HEK293 (cell line): ENCODE results near the gene TOM1L2.

ENCODE experiments used
- CTCF ChIA-PET: fragments of 350-600 bp; formaldehyde crosslinking; extraction: SDS; loops from one replicate; lab custom pipeline; 2021; ENCODE audit warnings: antibody characterized with exemption; lab: Yijun Ruan, JAX
- POLR2A ChIA-PET: fragments of 300-600 bp; formaldehyde crosslinking; extraction: SDS; loops from one replicate; lab custom pipeline; 2020; ENCODE audit warnings: antibody characterized with exemption, inconsistent platforms; lab: Yijun Ruan, JAX
- H3K27ac ChIP-seq: fragments of 200-500 bp; sonication (Bioruptor generic); 2 replicates; pipeline ENCODE4 v1.5.1; 2014; ENCODE audit warnings: low read depth, low read length, control low read depth, inconsistent platforms; ENCODE audit errors: extremely low read depth
- H3K36me3 ChIP-seq, 2 experiments: fragments of 200-500 bp in 1 of 2; sonication (Bioruptor generic) in 1 of 2; 1 replicate in 1 of 2; 2 replicates in 1 of 2; pipeline ENCODE4 v1.5.1; 2014 to 2017; ENCODE audit warnings: inconsistent platforms in 2 of 2, low read length in 2 of 2; ENCODE audit not compliant: control insufficient read depth in 2 of 2, insufficient read depth in 1 of 2
- H3K4me1 ChIP-seq: fragments of 200-500 bp; sonication (Bioruptor generic); 2 replicates; pipeline ENCODE4 v1.5.1; 2014; ENCODE audit warnings: mild to moderate bottlenecking, low read length, inconsistent platforms; ENCODE audit not compliant: control insufficient read depth, insufficient read depth
- H3K4me3 ChIP-seq: 2 replicates; pipeline ENCODE4 v1.5.1; 2011; ENCODE audit warnings: low read depth, mild to moderate bottlenecking, control low read depth, low read length, moderate library complexity
- H3K9me3 ChIP-seq: fragments of 200-500 bp; sonication (Bioruptor generic); 2 replicates; pipeline ENCODE4 v1.5.1; 2014; ENCODE audit warnings: low read depth, low read length, inconsistent platforms; ENCODE audit not compliant: control insufficient read depth, insufficient read depth
- GLIS2 ChIP-seq: fragments of 450-650 bp; formaldehyde crosslinking; IDR thresholded peaks from 2 replicates; pipeline ENCODE4 v1.5.1; 2016; ENCODE audit warnings: missing biosample characterization, missing genetic modification characterization
- KLF7 ChIP-seq: fragments of 450-650 bp; formaldehyde crosslinking; IDR thresholded peaks from 2 replicates; pipeline ENCODE4 v1.5.1; 2016; ENCODE audit warnings: missing biosample characterization, missing genetic modification characterization, borderline replicate concordance
- OVOL3 ChIP-seq: fragments of 450-650 bp; formaldehyde crosslinking; IDR thresholded peaks from 2 replicates; pipeline ENCODE4 v1.5.1; 2016; ENCODE audit warnings: missing biosample characterization, missing genetic modification characterization
- SALL2 ChIP-seq: fragments of 450-650 bp; formaldehyde crosslinking; IDR thresholded peaks from 2 replicates; pipeline ENCODE4 v1.5.0; 2017; ENCODE audit warnings: missing biosample characterization, mild to moderate bottlenecking, missing genetic modification characterization, borderline replicate concordance
- ZBTB1 ChIP-seq: fragments of 450-650 bp; formaldehyde crosslinking; IDR thresholded peaks from 2 replicates; pipeline ENCODE4 v1.5.1; 2016; ENCODE audit warnings: missing biosample characterization, missing genetic modification characterization
- ZNF112 ChIP-seq: fragments of 450-650 bp; formaldehyde crosslinking; IDR thresholded peaks from 2 replicates; pipeline ENCODE4 v1.5.0; 2017; ENCODE audit warnings: missing biosample characterization, missing genetic modification characterization
- ZNF146 ChIP-seq: fragments of 450-650 bp; formaldehyde crosslinking; IDR thresholded peaks from 2 replicates; pipeline ENCODE4 v1.5.1; 2016; ENCODE audit warnings: missing biosample characterization, missing genetic modification characterization
- ZNF302 ChIP-seq: fragments of 450-650 bp; formaldehyde crosslinking; IDR thresholded peaks from 2 replicates; pipeline ENCODE4 v1.5.1; 2016; ENCODE audit warnings: missing biosample characterization, missing genetic modification characterization, low read depth
- ZNF423 ChIP-seq: fragments of 450-650 bp; formaldehyde crosslinking; IDR thresholded peaks from 2 replicates; pipeline ENCODE4 v1.5.1; 2016; ENCODE audit warnings: missing biosample characterization, missing genetic modification characterization
- ZNF501 ChIP-seq: fragments of 450-650 bp; formaldehyde crosslinking; IDR thresholded peaks from 2 replicates; pipeline ENCODE4 v1.5.1; 2016; ENCODE audit warnings: missing biosample characterization, missing genetic modification characterization
- ZNF558 ChIP-seq: fragments of 450-650 bp; formaldehyde crosslinking; IDR thresholded peaks from 2 replicates; pipeline ENCODE4 v1.5.1; 2016; ENCODE audit warnings: missing biosample characterization, missing genetic modification characterization
- ZNF623 ChIP-seq: fragments of 450-650 bp; formaldehyde crosslinking; IDR thresholded peaks from 2 replicates; pipeline ENCODE4 v1.5.1; 2016; ENCODE audit warnings: missing biosample characterization, missing genetic modification characterization
- ZNF629 ChIP-seq: fragments of 450-650 bp; formaldehyde crosslinking; IDR thresholded peaks from 2 replicates; pipeline ENCODE4 v1.5.1; 2017; ENCODE audit warnings: missing biosample characterization, missing genetic modification characterization
- ZNF654 ChIP-seq: fragments of 450-650 bp; formaldehyde crosslinking; IDR thresholded peaks from 2 replicates; pipeline ENCODE4 v1.5.1; 2016; ENCODE audit warnings: low read depth, missing biosample characterization, missing genetic modification characterization
- TF ChIP-seq, protein P1 (sequence below): fragments of 450-650 bp; IDR thresholded peaks from 2 replicates; pipeline ENCODE4 v1.5.1; 2018; ENCODE audit warnings: missing biosample characterization, mild to moderate bottlenecking, missing genetic modification characterization
- TF ChIP-seq, protein P2 (sequence below): fragments of 450-650 bp; formaldehyde crosslinking; IDR thresholded peaks from 2 replicates; pipeline ENCODE4 v1.5.1; 2017; ENCODE audit warnings: missing biosample characterization, missing genetic modification characterization
- TF ChIP-seq, protein P3 (sequence below): fragments of 450-650 bp; formaldehyde crosslinking; IDR thresholded peaks from 2 replicates; pipeline ENCODE4 v1.5.1; 2016; ENCODE audit warnings: missing biosample characterization, missing genetic modification characterization
- TF ChIP-seq, protein P4 (sequence below): fragments of 450-650 bp; formaldehyde crosslinking; IDR thresholded peaks from 2 replicates; pipeline ENCODE4 v1.5.1; 2016; ENCODE audit warnings: missing biosample characterization, missing genetic modification characterization
- TF ChIP-seq, protein P5 (sequence below): fragments of 450-650 bp; formaldehyde crosslinking; IDR thresholded peaks from 2 replicates; pipeline ENCODE4 v1.5.1; 2016; ENCODE audit warnings: missing biosample characterization, missing genetic modification characterization
- TF ChIP-seq, protein P6 (sequence below): fragments of 450-650 bp; formaldehyde crosslinking; IDR thresholded peaks from 2 replicates; pipeline ENCODE4 v1.5.1; 2017; ENCODE audit warnings: missing biosample characterization, missing genetic modification characterization

The TOM1L2 gene

DNA sequence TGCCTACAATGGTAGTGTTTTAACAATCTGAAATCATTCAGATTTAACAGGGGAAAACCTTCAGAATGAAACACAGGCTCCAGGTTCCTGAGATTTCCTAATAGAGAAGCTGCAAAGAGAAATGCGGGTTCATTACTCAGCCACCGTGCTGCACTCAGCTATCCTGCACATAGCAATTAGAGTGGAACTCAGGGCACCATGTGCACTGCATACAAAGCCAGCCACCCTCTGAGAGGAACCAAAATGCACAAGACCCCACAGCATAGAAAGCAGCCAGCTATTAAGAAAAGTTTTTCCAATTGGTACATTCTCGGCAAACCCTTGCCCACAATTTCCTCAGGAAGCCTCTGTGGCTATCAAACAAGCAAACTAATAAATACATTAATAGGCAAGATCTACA lies 37.4 kb downstream of the TOM1L2 start:
- no peak overlapping the region for H3K4me3 ChIP-seq
- TF ChIP-seq GLIS2 (tag by site-specific recombination) = no peak
- TF ChIP-seq, protein P1, sequence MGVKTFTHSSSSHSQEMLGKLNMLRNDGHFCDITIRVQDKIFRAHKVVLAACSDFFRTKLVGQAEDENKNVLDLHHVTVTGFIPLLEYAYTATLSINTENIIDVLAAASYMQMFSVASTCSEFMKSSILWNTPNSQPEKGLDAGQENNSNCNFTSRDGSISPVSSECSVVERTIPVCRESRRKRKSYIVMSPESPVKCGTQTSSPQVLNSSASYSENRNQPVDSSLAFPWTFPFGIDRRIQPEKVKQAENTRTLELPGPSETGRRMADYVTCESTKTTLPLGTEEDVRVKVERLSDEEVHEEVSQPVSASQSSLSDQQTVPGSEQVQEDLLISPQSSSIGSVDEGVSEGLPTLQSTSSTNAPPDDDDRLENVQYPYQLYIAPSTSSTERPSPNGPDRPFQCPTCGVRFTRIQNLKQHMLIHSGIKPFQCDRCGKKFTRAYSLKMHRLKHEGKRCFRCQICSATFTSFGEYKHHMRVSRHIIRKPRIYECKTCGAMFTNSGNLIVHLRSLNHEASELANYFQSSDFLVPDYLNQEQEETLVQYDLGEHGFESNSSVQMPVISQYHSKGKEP (tag by site-specific recombination) = peak; percentile 64; the same call in 1 of the 2 replicates
- peaks cover 20% of the 10 kb centered on the region for H3K4me1 ChIP-seq
- ChIA-PET CTCF (interaction anchor here (1.0 to 3.0 kb wide), 7 partner anchors 9 to 98 kb away, joined by 3 to 13 read pairs (median 4); no protein-coding TSS in a partner anchor), POLR2A (interaction anchor here (0.5 to 3.3 kb wide), 3 partner anchors 13 to 277 kb away, joined by 3 to 14 read pairs (median 9); partner anchors contain the start of genes DRC3 and TOM1L2)
- no peaks in the 10 kb centered on the region for H3K36me3 ChIP-seq
- H3K9me3 ChIP-seq = no peaks in the 10 kb centered on the region
- no peak overlapping the region for H3K27ac ChIP-seq

DNA sequence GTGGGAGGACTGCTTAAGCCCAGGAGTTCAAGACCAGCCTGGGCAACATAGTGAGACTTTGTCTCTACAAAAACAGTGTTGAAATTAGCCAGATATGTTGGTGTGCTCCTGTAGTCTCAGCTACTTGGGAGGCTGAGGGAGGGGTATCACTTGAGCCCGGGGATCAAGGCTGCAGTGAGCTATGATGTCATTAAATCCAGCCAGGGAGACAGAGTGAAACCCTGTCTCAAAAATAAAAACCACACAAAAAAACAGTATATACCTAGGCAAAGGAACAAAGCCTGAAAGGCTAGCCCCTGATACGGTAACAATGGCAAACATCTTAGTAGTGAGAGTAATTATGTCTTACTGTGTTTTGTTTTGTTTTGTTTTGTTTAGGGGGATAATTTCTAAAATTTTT lies 38.0 kb downstream of the TOM1L2 start:
- CTCF ChIA-PET = interaction anchor here (0.8 to 3.0 kb wide), 4 partner anchors 9 to 99 kb away, joined by 3 to 13 read pairs (median 12); no protein-coding TSS in a partner anchor
- no peak overlapping the region for H3K4me3 ChIP-seq
- H3K9me3 ChIP-seq = no peaks in the 10 kb centered on the region
- H3K27ac ChIP-seq = no peak overlapping the region
- H3K4me1 ChIP-seq = peaks cover 17% of the 10 kb centered on the region
- H3K36me3 ChIP-seq = no peaks in the 10 kb centered on the region
- POLR2A ChIA-PET = interaction anchor here (0.6 to 3.3 kb wide), 3 partner anchors 13 to 38 kb away, joined by 3 to 14 read pairs (median 9); partner anchors contain the start of genes DRC3 and TOM1L2
- no peak for TF ChIP-seq ZNF423 (tag by site-specific recombination)
- no peak for TF ChIP-seq ZNF623
- TF ChIP-seq, protein P2, sequence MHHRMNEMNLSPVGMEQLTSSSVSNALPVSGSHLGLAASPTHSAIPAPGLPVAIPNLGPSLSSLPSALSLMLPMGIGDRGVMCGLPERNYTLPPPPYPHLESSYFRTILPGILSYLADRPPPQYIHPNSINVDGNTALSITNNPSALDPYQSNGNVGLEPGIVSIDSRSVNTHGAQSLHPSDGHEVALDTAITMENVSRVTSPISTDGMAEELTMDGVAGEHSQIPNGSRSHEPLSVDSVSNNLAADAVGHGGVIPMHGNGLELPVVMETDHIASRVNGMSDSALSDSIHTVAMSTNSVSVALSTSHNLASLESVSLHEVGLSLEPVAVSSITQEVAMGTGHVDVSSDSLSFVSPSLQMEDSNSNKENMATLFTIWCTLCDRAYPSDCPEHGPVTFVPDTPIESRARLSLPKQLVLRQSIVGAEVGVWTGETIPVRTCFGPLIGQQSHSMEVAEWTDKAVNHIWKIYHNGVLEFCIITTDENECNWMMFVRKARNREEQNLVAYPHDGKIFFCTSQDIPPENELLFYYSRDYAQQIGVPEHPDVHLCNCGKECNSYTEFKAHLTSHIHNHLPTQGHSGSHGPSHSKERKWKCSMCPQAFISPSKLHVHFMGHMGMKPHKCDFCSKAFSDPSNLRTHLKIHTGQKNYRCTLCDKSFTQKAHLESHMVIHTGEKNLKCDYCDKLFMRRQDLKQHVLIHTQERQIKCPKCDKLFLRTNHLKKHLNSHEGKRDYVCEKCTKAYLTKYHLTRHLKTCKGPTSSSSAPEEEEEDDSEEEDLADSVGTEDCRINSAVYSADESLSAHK (tag by site-specific recombination) = no peak
- TF ChIP-seq ZNF654 (tag by site-specific recombination) = no peak
- TF ChIP-seq KLF7 (tag by site-specific recombination) = no peak
- TF ChIP-seq, protein P3, sequence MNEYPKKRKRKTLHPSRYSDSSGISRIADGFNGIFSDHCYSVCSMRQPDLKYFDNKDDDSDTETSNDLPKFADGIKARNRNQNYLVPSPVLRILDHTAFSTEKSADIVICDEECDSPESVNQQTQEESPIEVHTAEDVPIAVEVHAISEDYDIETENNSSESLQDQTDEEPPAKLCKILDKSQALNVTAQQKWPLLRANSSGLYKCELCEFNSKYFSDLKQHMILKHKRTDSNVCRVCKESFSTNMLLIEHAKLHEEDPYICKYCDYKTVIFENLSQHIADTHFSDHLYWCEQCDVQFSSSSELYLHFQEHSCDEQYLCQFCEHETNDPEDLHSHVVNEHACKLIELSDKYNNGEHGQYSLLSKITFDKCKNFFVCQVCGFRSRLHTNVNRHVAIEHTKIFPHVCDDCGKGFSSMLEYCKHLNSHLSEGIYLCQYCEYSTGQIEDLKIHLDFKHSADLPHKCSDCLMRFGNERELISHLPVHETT = no peak
- TF ChIP-seq ZNF558 (tag by site-specific recombination) = no peak
- TF ChIP-seq ZNF501 (tag by site-specific recombination) = no peak
- peak; percentile 89 for TF ChIP-seq ZNF146 (tag by site-specific recombination)
- TF ChIP-seq ZNF302 (tag by site-specific recombination) = no peak
- TF ChIP-seq, protein P4, sequence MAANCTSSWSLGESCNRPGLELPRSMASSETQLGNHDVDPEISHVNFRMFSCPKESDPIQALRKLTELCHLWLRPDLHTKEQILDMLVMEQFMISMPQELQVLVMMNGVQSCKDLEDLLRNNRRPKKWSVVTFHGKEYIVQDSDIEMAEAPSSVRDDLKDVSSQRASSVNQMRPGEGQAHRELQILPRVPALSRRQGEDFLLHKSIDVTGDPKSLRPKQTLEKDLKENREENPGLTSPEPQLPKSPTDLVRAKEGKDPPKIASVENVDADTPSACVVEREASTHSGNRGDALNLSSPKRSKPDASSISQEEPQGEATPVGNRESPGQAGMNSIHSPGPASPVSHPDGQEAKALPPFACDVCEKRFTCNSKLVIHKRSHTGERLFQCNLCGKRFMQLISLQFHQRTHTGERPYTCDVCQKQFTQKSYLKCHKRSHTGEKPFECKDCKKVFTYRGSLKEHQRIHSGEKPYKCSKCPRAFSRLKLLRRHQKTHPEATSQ (tag by site-specific recombination) = no peak
- TF ChIP-seq, protein P5, sequence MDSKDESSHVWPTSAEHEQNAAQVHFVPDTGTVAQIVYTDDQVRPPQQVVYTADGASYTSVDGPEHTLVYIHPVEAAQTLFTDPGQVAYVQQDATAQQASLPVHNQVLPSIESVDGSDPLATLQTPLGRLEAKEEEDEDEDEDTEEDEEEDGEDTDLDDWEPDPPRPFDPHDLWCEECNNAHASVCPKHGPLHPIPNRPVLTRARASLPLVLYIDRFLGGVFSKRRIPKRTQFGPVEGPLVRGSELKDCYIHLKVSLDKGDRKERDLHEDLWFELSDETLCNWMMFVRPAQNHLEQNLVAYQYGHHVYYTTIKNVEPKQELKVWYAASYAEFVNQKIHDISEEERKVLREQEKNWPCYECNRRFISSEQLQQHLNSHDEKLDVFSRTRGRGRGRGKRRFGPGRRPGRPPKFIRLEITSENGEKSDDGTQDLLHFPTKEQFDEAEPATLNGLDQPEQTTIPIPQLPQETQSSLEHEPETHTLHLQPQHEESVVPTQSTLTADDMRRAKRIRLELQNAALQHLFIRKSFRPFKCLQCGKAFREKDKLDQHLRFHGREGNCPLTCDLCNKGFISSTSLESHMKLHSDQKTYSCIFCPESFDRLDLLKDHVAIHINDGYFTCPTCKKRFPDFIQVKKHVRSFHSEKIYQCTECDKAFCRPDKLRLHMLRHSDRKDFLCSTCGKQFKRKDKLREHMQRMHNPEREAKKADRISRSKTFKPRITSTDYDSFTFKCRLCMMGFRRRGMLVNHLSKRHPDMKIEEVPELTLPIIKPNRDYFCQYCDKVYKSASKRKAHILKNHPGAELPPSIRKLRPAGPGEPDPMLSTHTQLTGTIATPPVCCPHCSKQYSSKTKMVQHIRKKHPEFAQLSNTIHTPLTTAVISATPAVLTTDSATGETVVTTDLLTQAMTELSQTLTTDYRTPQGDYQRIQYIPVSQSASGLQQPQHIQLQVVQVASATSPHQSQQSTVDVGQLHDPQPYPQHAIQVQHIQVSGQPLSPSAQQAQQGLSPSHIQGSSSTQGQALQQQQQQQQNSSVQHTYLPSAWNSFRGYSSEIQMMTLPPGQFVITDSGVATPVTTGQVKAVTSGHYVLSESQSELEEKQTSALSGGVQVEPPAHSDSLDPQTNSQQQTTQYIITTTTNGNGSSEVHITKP (tag by site-specific recombination) = 0 out of 2 replicates have a peak, but pooled peaks have one; percentile 14
- no peak for TF ChIP-seq ZBTB1 (tag by site-specific recombination)
- no peak for TF ChIP-seq SALL2
- TF ChIP-seq OVOL3 = no peak
- TF ChIP-seq, protein P6, sequence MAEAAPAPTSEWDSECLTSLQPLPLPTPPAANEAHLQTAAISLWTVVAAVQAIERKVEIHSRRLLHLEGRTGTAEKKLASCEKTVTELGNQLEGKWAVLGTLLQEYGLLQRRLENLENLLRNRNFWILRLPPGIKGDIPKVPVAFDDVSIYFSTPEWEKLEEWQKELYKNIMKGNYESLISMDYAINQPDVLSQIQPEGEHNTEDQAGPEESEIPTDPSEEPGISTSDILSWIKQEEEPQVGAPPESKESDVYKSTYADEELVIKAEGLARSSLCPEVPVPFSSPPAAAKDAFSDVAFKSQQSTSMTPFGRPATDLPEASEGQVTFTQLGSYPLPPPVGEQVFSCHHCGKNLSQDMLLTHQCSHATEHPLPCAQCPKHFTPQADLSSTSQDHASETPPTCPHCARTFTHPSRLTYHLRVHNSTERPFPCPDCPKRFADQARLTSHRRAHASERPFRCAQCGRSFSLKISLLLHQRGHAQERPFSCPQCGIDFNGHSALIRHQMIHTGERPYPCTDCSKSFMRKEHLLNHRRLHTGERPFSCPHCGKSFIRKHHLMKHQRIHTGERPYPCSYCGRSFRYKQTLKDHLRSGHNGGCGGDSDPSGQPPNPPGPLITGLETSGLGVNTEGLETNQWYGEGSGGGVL = no peak
- peak; percentile 70; the same call in 1 of the 2 replicates for TF ChIP-seq ZNF629
- no peak for TF ChIP-seq GLIS2 (tag by site-specific recombination)
- TF ChIP-seq ZNF112 (tag by site-specific recombination) = no peak
